Activated T-cell treated with anti-CD3 and anti-CD28 coated beads, Interleukin-2, amount 50 U/mL, for 72 hours (primary cell): ENCODE measurements around the gene AGAP1. TPM values are rescaled to one million over a fixed set of nuclear protein-coding genes. Genes with fewer than 3 reads are reported as not detected.

Experiments used
- ATAC-seq, 2 donors: fragments of 150-1000 bp; cut with Tn5 transposase; replicated peaks in 1 of 2; 2 replicates each; pipeline ENCODE4 v1.10.0; 2021; ENCODE audit warnings: moderate library complexity in 2 of 2, mild to moderate bottlenecking in 1 of 2
- DNase-seq, 2 donors: peaks; one replicate each; pipeline ENCODE4 v3.0.0; 2021 to 2022; ENCODE audit warnings: mixed read lengths in 1 of 2
- H3K27ac Mint-ChIP-seq: one replicate; pipeline ENCODE4 v1.8.0; 2022; ENCODE audit warnings: mild to moderate bottlenecking, moderate library complexity, mixed read lengths
- H3K27me3 Mint-ChIP-seq: one replicate; pipeline ENCODE4 v1.8.0; 2022; ENCODE audit warnings: low read depth, mixed read lengths
- H3K36me3 Mint-ChIP-seq, 2 donors: one replicate each; pipeline ENCODE4 v1.8.0; 2022; ENCODE audit warnings: mixed read lengths in 2 of 2, mild to moderate bottlenecking in 1 of 2; ENCODE audit not compliant: insufficient read depth in 2 of 2
- H3K4me1 Mint-ChIP-seq: one replicate; pipeline ENCODE4 v1.8.0; 2022; ENCODE audit warnings: low read depth, mixed read lengths
- H3K4me3 Mint-ChIP-seq, 2 donors: one replicate each; pipeline ENCODE4 v1.8.0; 2022; ENCODE audit warnings: mild to moderate bottlenecking in 2 of 2, mixed read lengths in 2 of 2, moderate library complexity in 2 of 2
- H3K9me3 Mint-ChIP-seq, 2 donors: one replicate each; pipeline ENCODE4 v1.8.0; 2022; ENCODE audit warnings: mixed read lengths in 2 of 2
- total RNA-seq, 2 donors: library from RNA; stranded (reverse); gene quantifications; one replicate each; pipeline ENCODE4 v1.2.3, GENCODE V29; 2022

AGAP1 gene
- total RNA-seq, 2 donors from 2014 or later: 0.74 to 2.9 TPM

DNA sequence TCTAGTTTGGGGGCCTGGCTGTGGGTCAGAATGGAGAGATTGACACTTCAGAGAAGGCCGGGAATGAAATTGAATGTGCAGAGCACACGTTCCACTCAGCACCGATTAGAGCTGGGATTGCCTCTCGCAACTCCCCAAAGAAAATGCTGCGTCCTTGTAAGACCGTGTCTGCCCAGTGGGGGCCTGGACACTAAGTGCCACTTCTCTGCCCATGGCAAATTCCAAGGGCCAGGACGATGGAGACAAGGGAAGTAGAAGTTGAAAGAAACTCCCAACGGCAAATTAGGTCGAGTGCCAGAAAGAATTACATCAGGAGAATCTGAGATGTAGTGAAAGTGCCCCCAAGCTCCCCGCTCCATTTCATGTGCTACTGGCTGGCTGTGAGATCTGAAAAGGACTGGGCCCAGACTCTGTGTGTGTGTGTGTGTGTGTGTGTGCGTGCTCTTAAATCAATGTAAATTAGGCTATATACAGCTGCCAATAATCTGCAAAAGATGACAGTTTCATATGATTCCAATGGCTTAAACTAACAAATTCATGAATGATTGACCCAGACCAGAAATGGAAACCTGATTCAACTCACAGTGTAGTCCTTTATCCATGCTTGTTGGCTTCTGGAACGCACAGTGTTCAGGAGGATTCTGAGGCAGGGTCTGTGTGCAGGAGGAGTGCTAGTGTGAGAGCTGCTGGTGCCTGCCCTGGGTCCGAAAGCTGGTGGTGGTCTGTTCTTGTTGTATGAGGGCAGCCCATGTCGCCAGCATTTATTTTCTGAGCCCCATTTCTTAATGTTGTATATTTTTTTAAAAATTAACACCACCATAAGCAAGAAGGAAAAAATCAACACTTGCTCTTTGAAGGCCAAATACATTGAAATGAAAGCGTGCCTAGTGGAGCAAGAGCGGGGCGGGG is 234.3 kb downstream of the AGAP1 start:
- DNase-seq (no peak), ATAC-seq (no peak)
- no peak overlapping the region for H3K4me3 Mint-ChIP-seq
- no peaks in the 10 kb centered on the region for H3K4me1 Mint-ChIP-seq
- no peak overlapping the region for H3K27ac Mint-ChIP-seq
- peaks cover 13% of the 10 kb centered on the region for H3K27me3 Mint-ChIP-seq
- H3K36me3 Mint-ChIP-seq: no peaks in the 10 kb centered on the region
- H3K9me3 Mint-ChIP-seq: no peaks in the 10 kb centered on the region

DNA sequence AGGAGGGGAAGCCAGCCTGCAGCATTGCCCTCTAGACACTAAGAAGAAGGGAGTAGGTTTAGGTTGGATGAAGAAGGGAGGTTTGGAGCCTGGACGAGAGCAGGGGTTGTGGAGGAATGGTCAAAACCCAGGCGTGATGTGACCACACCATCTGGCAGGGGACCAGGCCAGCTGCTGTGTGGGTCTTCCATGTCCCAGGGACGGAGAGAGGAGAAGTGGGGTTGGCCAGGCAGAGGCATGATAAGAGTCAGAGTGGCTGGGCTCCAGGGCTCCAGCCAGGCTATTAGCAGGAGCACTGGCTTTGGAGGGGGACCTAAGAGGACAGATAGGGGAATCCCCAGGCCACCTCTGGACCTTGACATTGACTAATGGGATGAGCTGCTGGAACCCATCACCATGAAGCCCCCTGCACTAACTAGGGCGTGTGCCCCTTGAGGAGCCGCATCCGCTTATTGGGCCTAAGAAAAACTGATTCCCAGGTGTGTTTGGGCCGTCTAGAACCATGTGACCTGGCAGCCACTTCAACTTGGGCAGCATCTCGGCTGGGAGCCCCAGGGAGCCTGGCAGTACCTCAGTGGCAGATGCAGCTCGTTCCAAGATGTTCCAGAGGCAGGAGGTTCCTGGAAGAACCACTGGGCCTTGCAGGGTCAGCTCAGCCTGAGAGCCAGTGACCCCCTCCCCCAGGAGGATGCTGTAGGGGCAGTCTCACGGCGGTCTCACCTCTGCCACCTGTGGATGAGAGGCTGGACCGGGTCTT is 235.1 kb downstream of the AGAP1 start:
- DNase-seq: no peak
- H3K4me1 Mint-ChIP-seq: no peaks in the 10 kb centered on the region
- no peaks in the 10 kb centered on the region for H3K9me3 Mint-ChIP-seq
- H3K27ac Mint-ChIP-seq: no peak overlapping the region
- peaks cover 18% of the 10 kb centered on the region for H3K27me3 Mint-ChIP-seq
- no peak overlapping the region for H3K4me3 Mint-ChIP-seq
- H3K36me3 Mint-ChIP-seq: no peaks in the 10 kb centered on the region
- ATAC-seq: no peak

DNA sequence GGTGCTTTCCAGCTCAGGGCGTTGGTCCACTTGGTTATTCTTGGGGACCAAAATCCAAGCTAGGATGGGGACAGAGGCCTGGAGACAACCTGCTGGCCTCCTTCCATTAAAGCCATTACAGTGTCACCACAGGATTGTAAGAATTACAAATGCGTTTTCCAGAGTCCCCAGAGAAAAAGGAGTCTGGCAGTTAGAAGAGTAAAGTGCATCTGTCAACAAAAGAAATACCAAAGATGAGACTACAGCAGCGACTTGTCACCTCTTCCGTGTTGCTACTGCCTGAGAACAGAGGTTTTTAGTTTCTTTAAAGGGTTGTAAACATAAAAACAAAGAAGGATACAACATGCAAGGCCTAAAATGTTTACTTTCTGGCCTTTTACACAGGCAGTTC is 235.7 kb downstream of the AGAP1 start:
- H3K36me3 Mint-ChIP-seq: no peaks in the 10 kb centered on the region
- no peak for ATAC-seq
- H3K4me1 Mint-ChIP-seq: no peaks in the 10 kb centered on the region
- no peak for DNase-seq
- H3K27me3 Mint-ChIP-seq: peaks cover 18% of the 10 kb centered on the region
- no peak overlapping the region for H3K4me3 Mint-ChIP-seq
- no peak overlapping the region for H3K27ac Mint-ChIP-seq
- H3K9me3 Mint-ChIP-seq: no peaks in the 10 kb centered on the region

DNA sequence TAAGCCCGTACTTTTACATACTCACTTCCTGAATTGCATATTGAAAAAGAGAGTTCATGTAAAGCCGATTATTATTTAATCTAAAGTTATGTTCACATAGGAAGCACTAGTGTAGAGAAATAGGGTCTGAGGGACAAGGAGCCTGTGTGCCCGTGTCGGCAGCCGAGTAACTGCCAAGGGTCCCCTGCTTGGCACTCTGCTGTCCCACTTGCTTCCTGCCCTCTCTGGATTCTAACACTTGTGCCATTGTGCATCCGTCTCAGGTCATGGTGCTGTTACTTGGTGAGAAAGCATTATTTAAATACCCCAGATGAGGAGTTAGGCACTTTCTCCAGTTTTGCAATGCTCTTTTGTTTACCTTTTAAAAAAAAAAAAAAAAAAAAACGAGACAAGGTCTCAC is 236.3 kb downstream of the AGAP1 start:
- Mint-ChIP-seq H3K27me3 (peaks cover 18% of the 10 kb centered on the region), H3K36me3 (no peaks in the 10 kb centered on the region), H3K4me1 (no peaks in the 10 kb centered on the region), H3K4me3 (no peak overlapping the region), H3K27ac (no peak overlapping the region), H3K9me3 (no peaks in the 10 kb centered on the region)
- no peak for ATAC-seq
- DNase-seq: no peak

DNA sequence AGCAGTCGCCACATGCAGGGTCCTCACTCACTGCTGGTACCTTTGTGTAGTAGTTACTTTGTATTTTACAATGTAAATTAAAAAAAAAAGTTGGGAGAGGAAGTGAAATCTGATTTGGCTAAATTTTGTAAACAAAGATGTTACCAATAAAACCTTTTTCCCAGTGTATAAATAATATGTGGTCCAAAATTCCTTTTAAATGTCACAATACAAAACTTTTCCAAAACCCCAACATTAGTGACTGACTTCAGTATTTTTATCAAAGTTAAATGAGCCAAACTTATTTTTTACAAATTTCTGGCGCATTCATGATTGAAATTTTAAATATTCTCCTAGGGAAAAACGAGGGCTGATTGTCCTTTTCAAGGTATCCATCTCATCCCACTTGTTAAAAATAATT is 239.9 kb downstream of the AGAP1 start:
- H3K4me3 Mint-ChIP-seq: no peak overlapping the region
- H3K36me3 Mint-ChIP-seq: no peaks in the 10 kb centered on the region
- peaks cover 18% of the 10 kb centered on the region for H3K27me3 Mint-ChIP-seq
- ATAC-seq (no peak), DNase-seq (no peak)
- H3K9me3 Mint-ChIP-seq: no peaks in the 10 kb centered on the region
- no peak overlapping the region for H3K27ac Mint-ChIP-seq
- no peaks in the 10 kb centered on the region for H3K4me1 Mint-ChIP-seq

DNA sequence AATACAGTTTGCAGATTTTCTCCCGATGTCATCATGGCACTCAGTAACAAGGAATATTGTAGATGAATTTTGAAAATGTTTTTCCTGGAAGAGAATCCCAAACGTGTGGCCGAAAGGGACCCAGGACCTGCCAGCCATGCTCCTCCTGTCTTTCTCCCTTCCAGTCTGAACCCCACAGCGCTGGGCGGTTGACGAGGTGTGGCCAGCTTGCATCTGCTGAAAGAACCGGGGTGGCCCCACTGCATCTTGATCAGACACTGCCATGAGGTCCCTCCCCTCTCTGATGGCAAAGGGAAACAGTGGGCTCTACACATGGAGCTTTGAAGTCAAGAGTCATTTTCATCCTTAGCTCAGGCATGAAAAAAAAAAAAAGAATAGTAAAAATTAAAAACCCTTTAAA is 240.3 kb downstream of the AGAP1 start:
- no peaks in the 10 kb centered on the region for H3K4me1 Mint-ChIP-seq
- H3K36me3 Mint-ChIP-seq: no peaks in the 10 kb centered on the region
- no peak overlapping the region for H3K27ac Mint-ChIP-seq
- ATAC-seq (no peak), DNase-seq (no peak)
- no peak overlapping the region for H3K4me3 Mint-ChIP-seq
- H3K9me3 Mint-ChIP-seq: no peaks in the 10 kb centered on the region
- peaks cover 18% of the 10 kb centered on the region for H3K27me3 Mint-ChIP-seq

DNA sequence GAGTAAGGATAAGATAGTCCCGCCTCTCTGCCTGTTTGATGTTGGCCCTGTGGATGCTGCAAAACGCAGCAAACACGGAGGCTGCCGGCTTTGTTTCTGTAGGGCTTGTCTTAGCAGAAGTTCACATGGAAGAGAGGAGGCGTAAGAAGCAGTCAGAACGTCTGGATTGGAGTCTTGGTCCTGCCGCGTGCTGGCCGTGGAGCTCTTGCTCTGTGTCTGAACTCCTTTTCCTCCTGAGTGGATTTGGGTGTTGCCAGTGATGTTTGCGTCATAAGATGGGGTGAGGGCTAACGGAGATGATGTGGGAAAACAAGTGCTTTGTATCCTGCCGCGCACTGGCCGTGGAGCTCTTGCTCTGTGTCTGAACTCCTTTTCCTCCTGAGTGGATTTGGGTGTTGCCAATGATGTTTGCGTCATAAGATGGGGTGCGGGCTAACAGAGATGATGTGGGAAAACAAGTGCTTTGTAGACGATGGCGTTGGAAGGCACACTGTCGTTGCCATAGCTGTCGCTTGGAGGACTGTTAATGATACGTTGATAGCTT is 240.9 kb downstream of the AGAP1 start:
- H3K36me3 Mint-ChIP-seq: no peaks in the 10 kb centered on the region
- DNase-seq (no peak), ATAC-seq (no peak)
- H3K4me3 Mint-ChIP-seq: no peak overlapping the region
- H3K27me3 Mint-ChIP-seq: peaks cover 18% of the 10 kb centered on the region
- no peak overlapping the region for H3K27ac Mint-ChIP-seq
- H3K9me3 Mint-ChIP-seq: no peaks in the 10 kb centered on the region
- no peaks in the 10 kb centered on the region for H3K4me1 Mint-ChIP-seq

DNA sequence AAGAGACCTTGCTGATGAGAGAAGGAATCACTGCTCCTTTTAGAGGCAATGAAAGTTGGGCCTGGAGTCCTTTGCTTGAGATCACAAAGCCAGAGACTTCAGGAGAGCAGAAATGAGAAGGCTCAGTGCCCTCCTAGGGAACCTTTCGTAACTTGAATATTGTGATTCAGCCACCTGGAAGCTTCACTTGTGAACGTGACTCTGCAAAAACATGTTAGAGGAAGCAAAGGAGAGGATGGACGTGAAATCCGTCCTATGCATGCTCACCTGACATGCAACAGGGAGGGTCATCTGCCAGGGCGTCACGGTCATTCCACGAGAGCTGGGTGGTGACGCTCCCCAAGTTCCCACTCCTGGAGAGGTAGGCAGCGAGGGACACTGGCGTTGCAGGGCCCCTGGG is 243.6 kb downstream of the AGAP1 start:
- H3K36me3 Mint-ChIP-seq: no peaks in the 10 kb centered on the region
- no peak for DNase-seq
- no peaks in the 10 kb centered on the region for H3K4me1 Mint-ChIP-seq
- H3K9me3 Mint-ChIP-seq: no peaks in the 10 kb centered on the region
- ATAC-seq: no peak
- no peak overlapping the region for H3K27ac Mint-ChIP-seq
- peaks cover 12% of the 10 kb centered on the region for H3K27me3 Mint-ChIP-seq
- H3K4me3 Mint-ChIP-seq: no peak overlapping the region

DNA sequence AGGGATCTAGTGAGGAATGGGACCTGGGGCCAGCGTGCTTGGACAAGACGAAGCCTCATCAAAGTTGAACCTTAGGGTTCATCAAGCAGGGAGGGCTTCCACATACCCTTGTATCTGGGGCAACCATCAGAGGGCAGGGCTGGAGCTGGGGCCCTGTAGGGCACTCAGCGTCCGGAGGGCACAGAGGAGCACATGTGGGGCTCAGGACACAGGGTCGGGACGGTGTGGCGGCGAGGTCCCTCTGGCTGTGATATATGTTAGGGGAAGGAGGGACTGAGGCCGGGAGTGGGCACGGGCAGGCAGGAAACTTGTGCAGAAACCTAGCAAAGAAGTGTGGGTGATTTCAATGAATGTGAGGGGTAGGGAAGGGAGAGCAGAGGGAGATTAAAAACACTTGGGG is 244.0 kb downstream of the AGAP1 start:
- H3K27ac Mint-ChIP-seq: no peak overlapping the region

DNA sequence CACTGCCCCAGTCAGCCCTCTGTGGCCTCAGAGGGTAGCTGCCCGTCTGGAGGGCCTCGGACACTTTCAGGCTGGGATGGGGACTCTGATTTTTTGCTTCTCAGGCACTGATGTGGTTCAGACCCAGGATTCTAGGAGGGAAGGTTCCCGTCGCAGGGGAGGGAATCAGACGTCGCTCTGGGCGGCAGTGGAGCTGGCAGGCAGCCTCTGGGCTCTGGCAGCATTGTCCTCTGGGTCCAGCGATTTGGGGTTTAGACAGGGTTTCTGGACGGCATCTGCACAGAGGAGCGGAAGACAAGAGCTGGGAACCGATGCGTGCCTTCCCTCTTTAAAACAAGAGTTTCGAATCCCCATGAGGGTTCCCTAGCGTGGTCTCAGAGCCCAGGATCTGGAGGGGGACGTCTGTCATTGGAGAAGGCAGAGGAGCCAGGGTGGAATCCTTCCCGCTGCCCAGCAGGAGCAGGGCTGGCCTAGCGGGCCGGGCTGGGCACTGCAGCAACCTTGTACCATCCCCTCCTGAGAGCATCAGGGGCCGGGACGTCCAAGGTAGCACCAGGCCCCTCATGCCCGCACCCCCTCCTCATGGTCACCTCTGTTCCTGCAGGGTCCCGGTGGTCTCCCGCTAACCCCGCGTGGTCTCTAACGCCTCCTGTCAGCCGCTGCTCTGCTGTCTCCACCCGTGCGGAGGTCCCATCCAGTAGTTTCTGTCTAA is 246.0 kb downstream of the AGAP1 start:
- no peak for ATAC-seq
- Mint-ChIP-seq H3K36me3 (no peaks in the 10 kb centered on the region), H3K27me3 (peaks cover 7% of the 10 kb centered on the region), H3K4me3 (no peak overlapping the region), H3K27ac (no peak overlapping the region), H3K9me3 (no peaks in the 10 kb centered on the region), H3K4me1 (no peaks in the 10 kb centered on the region)
- DNase-seq: no peak

More for the DNA sequence above, 244.0 kb downstream of the AGAP1 start:
- no peaks in the 10 kb centered on the region for H3K4me1 Mint-ChIP-seq
- DNase-seq: no peak
- no peak for ATAC-seq
- H3K9me3 Mint-ChIP-seq: no peaks in the 10 kb centered on the region
- peaks cover 8% of the 10 kb centered on the region for H3K27me3 Mint-ChIP-seq
- no peak overlapping the region for H3K4me3 Mint-ChIP-seq
- H3K36me3 Mint-ChIP-seq: no peaks in the 10 kb centered on the region

DNA sequence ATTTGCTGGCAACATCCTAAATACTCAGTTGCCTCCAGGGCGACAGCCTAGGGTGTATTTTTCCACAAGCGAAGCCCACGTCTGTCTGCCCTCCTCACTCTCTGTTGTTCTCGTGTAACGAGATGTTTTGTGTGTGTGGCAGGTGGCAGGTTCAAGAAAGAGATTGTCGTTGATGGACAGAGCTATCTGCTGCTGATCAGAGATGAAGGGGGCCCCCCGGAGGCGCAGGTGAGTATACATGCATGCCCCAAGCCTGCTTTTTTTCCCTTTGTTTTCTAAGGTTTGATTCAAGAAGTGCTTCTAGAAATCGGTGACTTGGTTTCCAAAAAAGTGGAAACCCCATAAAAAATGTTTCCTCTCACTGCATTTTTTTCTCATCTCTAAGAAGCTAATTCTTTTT is 247.0 kb downstream of the AGAP1 start:
- Mint-ChIP-seq H3K27me3 (peaks cover 7% of the 10 kb centered on the region), H3K36me3 (no peaks in the 10 kb centered on the region), H3K27ac (no peak overlapping the region), H3K9me3 (no peaks in the 10 kb centered on the region), H3K4me1 (no peaks in the 10 kb centered on the region), H3K4me3 (no peak overlapping the region)
- no peak for DNase-seq
- ATAC-seq: no peak

DNA sequence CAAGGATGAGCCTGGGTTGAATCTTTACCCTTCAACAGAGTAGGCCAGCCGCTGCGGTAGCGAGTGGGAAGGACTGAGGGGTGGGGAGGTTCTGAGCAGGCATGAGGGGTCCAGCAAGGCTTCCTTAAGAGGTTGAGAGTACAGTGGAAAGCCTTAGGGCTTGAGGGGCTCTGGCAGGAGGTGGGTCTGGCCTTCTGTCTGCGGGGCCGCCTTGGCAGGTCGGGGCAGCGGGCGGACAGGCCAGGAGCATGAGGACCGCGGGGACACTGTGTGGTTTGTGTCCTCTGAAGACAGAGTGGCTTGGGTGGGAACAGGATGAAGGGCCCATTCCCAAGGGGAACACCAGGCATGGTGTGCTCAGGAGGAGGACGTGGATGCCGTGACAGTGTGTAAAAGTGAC is 250.3 kb downstream of the AGAP1 start:
- Mint-ChIP-seq H3K36me3 (no peaks in the 10 kb centered on the region), H3K27ac (no peak overlapping the region), H3K9me3 (no peaks in the 10 kb centered on the region), H3K4me1 (no peaks in the 10 kb centered on the region), H3K27me3 (peaks cover 7% of the 10 kb centered on the region), H3K4me3 (no peak overlapping the region)
- ATAC-seq (no peak), DNase-seq (no peak)

DNA sequence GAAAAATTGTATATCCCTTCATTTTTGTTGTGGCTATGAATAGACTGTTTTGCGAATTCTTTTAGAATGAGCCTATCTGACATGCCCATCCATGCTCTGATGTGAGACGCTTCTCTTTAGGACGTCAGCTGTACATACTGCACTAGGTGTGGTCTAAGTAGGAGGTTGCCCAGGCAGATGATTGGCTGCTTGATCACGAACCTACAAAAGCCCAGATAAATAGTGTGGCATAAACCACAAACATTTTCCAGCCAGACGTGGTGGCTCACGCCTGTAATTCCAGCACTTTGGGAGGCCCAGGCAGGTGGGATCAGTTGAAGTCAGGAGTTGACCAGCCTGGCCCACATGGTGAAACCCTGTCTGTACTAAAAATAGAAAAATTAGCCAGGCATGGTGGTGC is 251.8 kb downstream of the AGAP1 start:
- Mint-ChIP-seq H3K4me3 (no peak overlapping the region), H3K9me3 (no peaks in the 10 kb centered on the region), H3K4me1 (no peaks in the 10 kb centered on the region), H3K27ac (no peak overlapping the region), H3K36me3 (no peaks in the 10 kb centered on the region), H3K27me3 (peaks cover 16% of the 10 kb centered on the region)
- ATAC-seq (no peak), DNase-seq (no peak)
